ENCODE measurements around the gene CPT2. TPM values are rescaled to one million over a fixed set of nuclear protein-coding genes. Genes with fewer than 3 reads are reported as not detected.
"Not testable (repeated sequence)": the region's sequence is repeated elsewhere in the genome, so short reads cannot be mapped to it uniquely, and the experiment has no call there.

Gene CPT2
- total and polyA plus RNA-seq, 12 donors = 7.8 to 79.5 (median 43.1) TPM

- Histone ChIP-seq H3K4me3 (no peak overlapping the region), H3K36me3 (replicated peaks in 1 of 2) (peaks cover 0 to 59% of the 10 kb centered on the region in 2 donors), H3K27ac (no peak overlapping the region), H3K9me3 (replicated peaks in 1 of 3) (no peaks in the 10 kb centered on the region), H3K4me1 (replicated peaks in 1 of 2) (peaks cover 0 to 2% of the 10 kb centered on the region in 2 donors), H3K27me3 (no peaks in the 10 kb centered on the region)
- TF ChIP-seq POLR2A (IDR thresholded peaks at IDR 0.05) = no peak
- TF ChIP-seq CTCF (IDR thresholded peaks at IDR 0.05) = no peak
- 94 to 98% (median 94%) methylated on average over 3 of the region's 3 CpGs for WGBS, 4 donors
- DNase-seq = peak in 1 of 7 donors; percentile 17
- intact Hi-C loops (cut with DNase I) = no loop called here
Measured at GRCh38 chr1:53203466-53203865, 6.8 kb downstream of the CPT2 start.

- WGBS, 4 donors = 91 to 100% (median 96%) methylated on average over 1 of the region's 1 CpG
- H3K27me3 ChIP-seq; H3K4me1 ChIP-seq (replicated peaks in 1 of 2); H3K9me3 ChIP-seq (replicated peaks in 1 of 3); H3K27ac ChIP-seq; H3K4me3 ChIP-seq; intact Hi-C loops (cut with DNase I): not testable (repeated sequence)
- peak in 1 of 7 donors; percentile 30 for DNase-seq
- peaks cover 6 to 78% of the 10 kb centered on the region in 2 donors for H3K36me3 ChIP-seq (replicated peaks in 1 of 2)
Measured at GRCh38 chr1:53205496-53205895, 8.9 kb downstream of the CPT2 start.

GRCh38 chr1:53206083-53206685, 9.6 kb downstream of the CPT2 start:
- H3K27ac ChIP-seq; H3K9me3 ChIP-seq (replicated peaks in 1 of 3); H3K27me3 ChIP-seq; H3K4me1 ChIP-seq (replicated peaks in 1 of 2); H3K4me3 ChIP-seq; intact Hi-C loops (cut with DNase I): not testable (repeated sequence)
- 93 to 98% (median 96%) methylated on average over 2 to 3 of the region's 3 CpGs for WGBS, 4 donors
- peak in 1 of 7 donors; percentile 49 for DNase-seq
- H3K36me3 ChIP-seq (replicated peaks in 1 of 2) = peaks cover 6 to 79% of the 10 kb centered on the region in 2 donors

- Histone ChIP-seq H3K4me3 (no peak overlapping the region), H3K27ac (no peak overlapping the region), H3K9me3 (replicated peaks in 1 of 3) (no peaks in the 10 kb centered on the region), H3K27me3 (no peaks in the 10 kb centered on the region), H3K4me1 (replicated peaks in 1 of 2) (no peaks in the 10 kb centered on the region), H3K36me3 (replicated peaks in 1 of 2) (peaks cover 6 to 80% of the 10 kb centered on the region in 2 donors)
- DNase-seq = no peak
- intact Hi-C loops (cut with DNase I) = no loop called here
- no peak for TF ChIP-seq POLR2A (IDR thresholded peaks at IDR 0.05)
- no peak for TF ChIP-seq CTCF (IDR thresholded peaks at IDR 0.05)
- 91 to 100% (median 100%) methylated on average over 1 of the region's 1 CpG for WGBS, 4 donors
Measured at GRCh38 chr1:53206735-53207379, 10.2 kb downstream of the CPT2 start.

GRCh38 chr1:53207726-53208125, 11.1 kb downstream of the CPT2 start:
- Histone ChIP-seq H3K27me3 (no peaks in the 10 kb centered on the region), H3K9me3 (replicated peaks in 1 of 3) (no peaks in the 10 kb centered on the region), H3K4me1 (replicated peaks in 1 of 2) (no peaks in the 10 kb centered on the region), H3K27ac (no peak overlapping the region), H3K36me3 (replicated peaks in 1 of 2) (peaks cover 6 to 78% of the 10 kb centered on the region in 2 donors), H3K4me3 (no peak overlapping the region)
- WGBS, 4 donors = 79 to 98% (median 90%) methylated on average over 1 of the region's 1 CpG
- no peak for DNase-seq
- intact Hi-C loops (cut with DNase I) = no loop called here
- no peak for TF ChIP-seq CTCF (IDR thresholded peaks at IDR 0.05)
- TF ChIP-seq POLR2A (IDR thresholded peaks at IDR 0.05) = no peak
